HCT116 (cell line): ENCODE measurements around the gene PELI3.

ENCODE experiments used
- EZH2 ChIP-seq: fragments of 200-600 bp; sonication (generic); IDR thresholded peaks from 2 replicates; pipeline ENCODE4 v1.6.1; 2017; ENCODE audit warnings: antibody characterized with exemption, mixed run types
- POLR2A ChIP-seq: IDR thresholded peaks from 2 replicates; pipeline ENCODE4 v1.7.0; 2011; ENCODE audit warnings: borderline replicate concordance; ENCODE audit not compliant: insufficient read depth, insufficient read length; ENCODE audit errors: extremely low read depth
- SIN3A ChIP-seq: IDR thresholded peaks from 2 replicates; pipeline ENCODE4 v1.6.1; 2012; ENCODE audit warnings: low read depth
- SP1 ChIP-seq: IDR thresholded peaks from 2 replicates; pipeline ENCODE4 v1.6.1; 2012; ENCODE audit warnings: low read depth
- TF ChIP-seq, protein P1 (sequence below), 3 experiments: fragments of 200-600 bp in 1 of 3; sonication (generic) in 1 of 3; IDR thresholded peaks in 2 of 3; conservative IDR thresholded peaks in 1 of 3; 2 replicates each; pipeline ENCODE4 v1.5.1; 2012 to 2017; ENCODE audit warnings: low read depth in 2 of 3, low read length in 2 of 3, antibody characterized with exemption in 1 of 3, borderline replicate concordance in 1 of 3, control low read depth in 1 of 3, mild to moderate bottlenecking in 1 of 3, mixed read lengths in 1 of 3, mixed run types in 1 of 3, moderate library complexity in 1 of 3; ENCODE audit not compliant: insufficient read depth in 1 of 3
- TF ChIP-seq, protein P2 (sequence below): IDR thresholded peaks from 2 replicates; pipeline ENCODE4 v1.6.1; 2012

DNA sequence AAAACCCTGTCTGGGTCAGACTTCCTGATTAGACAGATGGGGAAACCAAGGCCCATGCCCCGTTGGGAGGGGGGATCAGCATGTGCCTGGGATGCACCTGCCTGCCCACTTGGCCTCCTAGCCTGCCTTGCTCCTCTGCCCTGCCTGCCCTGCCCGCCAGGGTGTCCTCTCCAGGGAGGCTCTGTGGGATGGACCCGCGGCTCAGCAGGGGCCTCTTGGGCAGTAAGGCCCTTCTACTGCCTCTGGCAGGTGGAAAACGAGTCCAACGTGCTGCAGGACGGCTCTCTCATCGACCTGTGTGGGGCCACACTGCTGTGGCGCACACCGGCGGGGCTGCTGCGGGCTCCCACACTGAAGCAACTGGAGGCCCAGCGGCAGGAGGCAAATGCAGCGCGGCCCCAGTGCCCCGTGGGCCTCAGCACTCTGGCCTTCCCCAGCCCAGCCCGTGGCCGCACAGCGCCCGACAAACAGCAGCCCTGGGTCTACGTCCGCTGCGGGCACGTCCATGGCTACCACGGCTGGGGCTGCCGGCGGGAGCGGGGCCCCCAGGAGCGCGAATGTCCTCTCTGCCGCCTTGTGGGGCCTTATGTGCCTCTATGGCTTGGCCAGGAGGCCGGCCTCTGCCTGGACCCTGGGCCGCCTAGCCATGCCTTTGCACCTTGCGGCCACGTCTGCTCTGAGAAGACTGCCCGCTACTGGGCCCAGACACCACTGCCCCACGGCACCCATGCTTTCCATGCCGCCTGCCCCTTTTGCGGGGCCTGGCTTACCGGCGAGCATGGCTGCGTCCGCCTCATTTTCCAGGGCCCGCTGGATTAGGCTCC is 8.9 kb downstream of the PELI3 start:
- TF ChIP-seq SP1 = no peak
- TF ChIP-seq, protein P1, sequence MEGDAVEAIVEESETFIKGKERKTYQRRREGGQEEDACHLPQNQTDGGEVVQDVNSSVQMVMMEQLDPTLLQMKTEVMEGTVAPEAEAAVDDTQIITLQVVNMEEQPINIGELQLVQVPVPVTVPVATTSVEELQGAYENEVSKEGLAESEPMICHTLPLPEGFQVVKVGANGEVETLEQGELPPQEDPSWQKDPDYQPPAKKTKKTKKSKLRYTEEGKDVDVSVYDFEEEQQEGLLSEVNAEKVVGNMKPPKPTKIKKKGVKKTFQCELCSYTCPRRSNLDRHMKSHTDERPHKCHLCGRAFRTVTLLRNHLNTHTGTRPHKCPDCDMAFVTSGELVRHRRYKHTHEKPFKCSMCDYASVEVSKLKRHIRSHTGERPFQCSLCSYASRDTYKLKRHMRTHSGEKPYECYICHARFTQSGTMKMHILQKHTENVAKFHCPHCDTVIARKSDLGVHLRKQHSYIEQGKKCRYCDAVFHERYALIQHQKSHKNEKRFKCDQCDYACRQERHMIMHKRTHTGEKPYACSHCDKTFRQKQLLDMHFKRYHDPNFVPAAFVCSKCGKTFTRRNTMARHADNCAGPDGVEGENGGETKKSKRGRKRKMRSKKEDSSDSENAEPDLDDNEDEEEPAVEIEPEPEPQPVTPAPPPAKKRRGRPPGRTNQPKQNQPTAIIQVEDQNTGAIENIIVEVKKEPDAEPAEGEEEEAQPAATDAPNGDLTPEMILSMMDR (IDR thresholded peaks at IDR 0.05 in 2 of 3, conservative IDR thresholded peaks at IDR 0.05 in 1 of 3; ENCODE audit: borderline replicate concordance in 1 of 3, insufficient read depth in 1 of 3, low read depth in 2 of 3, low read length in 2 of 3) = no peak
- no peak for TF ChIP-seq SIN3A
- no peak for TF ChIP-seq POLR2A
- TF ChIP-seq, protein P2, sequence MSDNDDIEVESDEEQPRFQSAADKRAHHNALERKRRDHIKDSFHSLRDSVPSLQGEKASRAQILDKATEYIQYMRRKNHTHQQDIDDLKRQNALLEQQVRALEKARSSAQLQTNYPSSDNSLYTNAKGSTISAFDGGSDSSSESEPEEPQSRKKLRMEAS = no peak
- TF ChIP-seq EZH2 = no peak
